NCI-H1436 treated with DMSO at 0.1 percent for 48 hours (cell line): ENCODE results near the gene LAMC3.

Experiments
- DNase-seq: peaks from one replicate; lab custom pipeline; 2025; lab: John Stamatoyannopoulos, UW

Gene LAMC3

DNA sequence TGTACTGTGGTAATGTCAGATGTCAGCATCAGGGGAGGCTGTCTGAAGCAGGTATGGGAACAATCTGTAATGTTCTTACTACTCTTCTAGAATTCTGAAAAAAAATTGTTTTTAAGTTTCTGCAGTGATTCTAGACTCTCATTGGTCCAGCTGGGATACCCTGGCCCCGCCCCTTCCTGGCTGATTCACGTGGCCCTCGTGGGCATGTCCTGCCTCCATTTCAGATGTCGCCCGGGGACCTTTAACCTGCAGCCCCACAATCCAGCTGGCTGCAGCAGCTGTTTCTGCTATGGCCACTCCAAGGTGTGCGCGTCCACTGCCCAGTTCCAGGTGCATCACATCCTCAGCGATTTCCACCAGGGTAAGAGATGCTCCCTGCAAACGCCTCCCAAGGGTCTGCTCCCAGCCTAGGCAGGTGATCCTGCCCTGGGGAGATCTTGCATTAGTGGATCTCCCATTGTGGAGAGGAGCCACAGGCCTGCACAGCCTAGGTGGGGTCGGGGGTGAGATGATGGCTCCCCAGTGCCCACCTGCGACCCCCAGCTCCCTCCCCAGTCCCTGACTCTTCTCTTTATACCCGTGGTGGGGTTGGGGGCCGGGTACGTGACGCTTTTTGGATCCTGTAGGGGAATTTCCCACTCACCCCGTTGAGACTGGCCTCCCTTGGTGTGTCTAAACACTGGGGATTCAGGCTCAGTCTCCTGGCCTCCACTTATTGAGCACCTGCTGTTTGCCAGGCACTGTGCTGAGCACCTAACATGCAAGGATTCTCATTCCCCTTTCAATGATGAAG, 36.5 kb downstream of the LAMC3 start:
- no peak for DNase-seq

DNA sequence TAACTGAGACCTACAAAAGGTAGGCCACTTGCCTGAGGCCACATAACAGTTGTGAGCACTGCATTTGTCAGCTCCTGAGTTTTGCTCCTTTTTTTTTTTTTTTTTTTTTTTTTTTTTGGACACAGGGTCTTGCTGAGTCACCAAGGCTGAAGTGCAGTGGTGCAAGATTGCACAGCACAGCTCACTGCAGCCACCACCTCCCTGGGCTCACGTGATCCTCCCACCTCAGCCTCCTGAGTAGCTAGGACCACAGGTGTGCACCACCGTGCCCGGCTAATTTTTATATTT, 37.1 kb downstream of the LAMC3 start:
- no peak for DNase-seq

DNA sequence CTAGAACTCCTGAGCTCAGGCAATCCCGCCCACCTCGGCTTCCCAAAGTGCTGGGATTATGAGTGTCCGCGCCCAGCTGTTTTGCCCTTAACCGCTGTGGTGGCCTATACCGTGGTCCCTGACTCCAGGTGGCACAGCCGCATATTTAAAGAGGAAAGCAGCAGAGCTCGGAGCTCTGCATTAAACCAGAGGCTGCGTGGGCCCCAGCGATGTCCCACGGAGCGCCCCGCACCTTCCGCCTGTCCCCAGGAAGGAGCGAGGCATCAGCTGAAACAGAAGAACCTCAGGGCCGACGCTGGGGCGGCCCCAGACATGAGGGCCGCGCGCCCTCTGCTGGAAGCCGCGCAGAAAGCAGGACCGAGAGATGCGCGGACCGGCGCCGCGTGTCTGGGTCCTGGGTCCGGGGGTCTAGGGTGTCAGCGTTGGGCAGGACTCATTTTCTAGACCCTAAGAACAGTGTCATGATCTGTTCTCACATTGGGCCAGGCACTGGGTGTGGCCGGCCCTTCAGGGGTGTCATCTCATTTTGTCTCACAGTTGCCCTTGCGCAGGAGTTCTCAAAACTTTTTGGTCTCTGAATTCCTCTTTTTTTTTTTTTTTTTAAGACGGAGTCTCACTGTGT, 37.7 kb downstream of the LAMC3 start:
- DNase-seq = no peak

DNA sequence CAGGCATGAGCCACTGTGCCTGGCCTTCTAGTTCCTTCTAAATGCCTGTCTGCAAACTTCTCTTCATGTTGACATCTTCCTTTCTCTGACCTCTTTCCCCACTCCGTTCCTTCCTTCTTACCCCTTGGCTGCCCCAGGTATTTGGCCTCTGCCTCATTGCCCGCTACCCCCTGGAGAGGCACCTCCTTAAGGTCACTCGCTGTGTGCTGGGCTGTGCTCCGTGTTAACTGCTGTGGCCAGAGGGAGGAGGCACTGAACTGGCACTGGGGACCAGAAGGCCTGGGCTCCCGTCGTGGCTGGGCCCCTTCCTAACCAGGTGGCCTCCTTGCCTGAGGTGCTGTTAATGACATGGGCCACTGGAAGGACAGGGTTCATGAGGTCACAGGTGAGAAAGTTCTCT, 39.4 kb downstream of the LAMC3 start:
- DNase-seq = no peak

DNA sequence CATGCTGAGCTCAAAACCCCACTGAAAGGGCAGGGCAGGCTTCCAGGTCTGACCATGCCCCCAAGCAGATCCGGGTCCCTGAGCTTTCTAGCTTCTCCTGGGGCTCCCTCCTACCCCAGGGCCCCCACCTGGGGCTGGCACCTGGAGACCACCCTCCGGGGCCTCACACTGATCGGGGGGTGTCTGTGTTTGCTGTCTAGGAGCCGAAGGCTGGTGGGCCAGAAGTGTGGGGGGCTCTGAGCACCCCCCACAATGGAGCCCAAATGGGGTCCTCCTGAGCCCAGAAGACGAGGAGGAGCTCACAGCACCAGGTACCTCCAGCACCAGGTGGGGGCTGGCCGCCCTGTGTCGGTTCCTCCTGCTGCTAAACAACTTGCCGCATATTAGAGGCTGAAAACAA, 39.8 kb downstream of the LAMC3 start:
- DNase-seq = no peak

- DNase-seq = no peak
Measured at GRCh38 chr9:131049829-131050715, 41.1 kb downstream of the LAMC3 start.

DNA sequence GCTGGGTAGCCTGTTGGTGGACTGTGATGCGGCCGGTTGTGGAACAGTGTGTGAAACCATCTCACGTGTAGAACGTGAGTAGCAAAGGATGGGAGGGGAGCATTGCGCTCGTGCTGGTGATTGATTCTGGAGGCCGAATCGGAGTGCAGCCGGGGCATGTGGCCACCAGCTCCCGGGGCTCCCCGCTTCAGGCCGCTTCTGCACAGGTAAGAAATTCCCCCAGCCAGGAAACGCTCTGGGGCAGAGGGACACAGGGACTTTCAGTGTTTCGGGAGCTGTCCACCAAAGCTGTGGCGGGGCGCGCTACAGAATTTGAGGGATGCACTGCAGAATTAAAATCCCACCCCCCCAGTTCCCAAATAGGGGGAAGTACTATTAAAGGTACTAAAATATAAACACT, 41.9 kb downstream of the LAMC3 start:
- no peak for DNase-seq

GRCh38 chr9:131051592-131052517, 42.9 kb downstream of the LAMC3 start:
- DNase-seq = no peak

DNA sequence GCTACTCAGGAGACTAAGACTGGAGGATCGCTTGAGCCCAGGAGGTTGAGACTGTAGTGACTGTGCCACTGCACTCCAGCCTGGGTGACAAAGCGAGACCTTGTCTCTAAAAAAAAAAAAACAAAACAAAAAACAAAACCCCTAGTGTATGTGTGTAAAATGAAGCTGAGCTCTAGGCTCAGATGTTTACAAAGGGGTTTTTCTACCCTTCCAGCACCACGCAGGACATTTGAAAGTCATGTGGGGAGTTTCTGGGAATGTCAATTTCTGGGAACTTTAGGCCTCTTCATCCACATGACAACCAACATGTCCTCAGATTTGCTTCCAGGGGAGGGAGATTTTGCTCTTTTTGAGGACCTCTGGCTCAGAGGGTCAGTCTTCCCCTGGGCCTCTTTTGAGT, 44.9 kb downstream of the LAMC3 start:
- no peak for DNase-seq

GRCh38 chr9:131056781-131057506, 48.0 kb downstream of the LAMC3 start:
- DNase-seq = no peak

DNA sequence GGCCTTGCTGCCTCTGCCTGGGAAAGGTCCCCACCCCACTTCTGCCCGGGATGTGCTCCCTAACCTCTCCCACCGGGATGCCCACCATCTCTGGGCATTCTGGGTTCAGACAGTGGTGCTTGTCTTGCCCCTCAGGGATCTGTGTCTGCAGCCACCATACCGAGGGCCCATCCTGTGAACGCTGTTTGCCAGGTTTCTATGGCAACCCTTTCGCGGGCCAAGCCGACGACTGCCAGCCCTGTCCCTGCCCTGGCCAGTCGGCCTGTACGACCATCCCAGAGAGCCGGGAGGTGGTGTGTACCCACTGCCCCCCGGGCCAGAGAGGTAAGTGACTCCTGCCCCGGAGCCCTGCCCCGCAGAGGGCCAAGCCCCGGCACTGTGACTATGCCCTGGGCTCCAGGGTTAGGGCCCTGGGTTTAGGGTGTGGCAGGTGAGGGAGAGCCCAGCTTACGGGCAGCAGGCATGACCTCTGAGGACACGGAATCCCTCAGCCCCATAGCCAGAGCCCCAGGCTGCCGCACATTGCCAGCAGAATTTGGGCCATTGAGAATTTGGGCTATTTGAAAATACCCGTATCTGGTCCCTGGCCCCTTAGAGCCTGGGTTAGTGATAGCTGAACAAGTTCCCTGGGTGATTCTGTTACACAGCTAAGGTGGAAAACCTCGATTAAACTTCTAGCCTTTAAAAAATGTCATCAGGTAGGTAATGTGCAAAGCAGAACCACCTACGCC, 52.1 kb downstream of the LAMC3 start:
- DNase-seq = no peak

GRCh38 chr9:131062969-131063368, 54.0 kb downstream of the LAMC3 start:
- no peak for DNase-seq

DNA sequence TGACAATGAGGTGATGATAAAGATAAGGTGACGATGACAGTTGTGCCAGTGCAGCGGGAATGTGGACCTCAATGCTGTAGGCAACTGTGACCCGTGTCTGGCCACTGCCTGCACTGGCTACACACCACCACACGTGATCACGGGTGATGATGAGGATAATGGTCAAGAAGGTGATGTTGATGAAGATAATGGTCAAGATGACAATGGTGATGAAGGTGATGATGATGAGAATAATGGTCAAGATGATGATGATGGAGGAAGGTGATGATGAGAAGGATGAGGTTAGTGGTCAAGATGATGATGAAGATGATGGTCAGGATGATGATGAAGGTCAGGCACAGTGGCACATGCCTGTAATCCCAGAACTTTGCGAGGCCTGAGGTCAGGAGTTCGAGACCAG, 56.6 kb downstream of the LAMC3 start:
- DNase-seq = no peak

DNA sequence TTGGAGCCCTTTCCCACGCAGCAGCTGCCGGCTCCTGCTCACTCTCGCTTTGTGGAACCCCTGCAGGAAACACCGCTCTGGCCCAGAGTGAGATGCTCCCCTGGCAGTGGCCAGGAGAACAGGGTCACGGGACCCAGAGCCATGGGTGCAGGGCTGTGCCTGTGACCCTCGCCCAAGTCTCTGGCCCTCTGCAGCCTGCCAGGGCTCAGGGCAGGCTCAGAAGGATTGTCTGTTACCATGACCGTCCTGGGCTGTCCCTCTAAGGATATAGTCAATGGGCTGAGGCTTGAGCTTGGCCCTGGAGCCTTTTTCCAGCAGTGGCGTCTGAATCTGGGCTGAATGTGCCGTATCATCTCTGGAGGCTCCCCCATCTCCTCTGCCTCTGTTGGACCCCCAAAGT, 58.7 kb downstream of the LAMC3 start:
- no peak for DNase-seq

DNA sequence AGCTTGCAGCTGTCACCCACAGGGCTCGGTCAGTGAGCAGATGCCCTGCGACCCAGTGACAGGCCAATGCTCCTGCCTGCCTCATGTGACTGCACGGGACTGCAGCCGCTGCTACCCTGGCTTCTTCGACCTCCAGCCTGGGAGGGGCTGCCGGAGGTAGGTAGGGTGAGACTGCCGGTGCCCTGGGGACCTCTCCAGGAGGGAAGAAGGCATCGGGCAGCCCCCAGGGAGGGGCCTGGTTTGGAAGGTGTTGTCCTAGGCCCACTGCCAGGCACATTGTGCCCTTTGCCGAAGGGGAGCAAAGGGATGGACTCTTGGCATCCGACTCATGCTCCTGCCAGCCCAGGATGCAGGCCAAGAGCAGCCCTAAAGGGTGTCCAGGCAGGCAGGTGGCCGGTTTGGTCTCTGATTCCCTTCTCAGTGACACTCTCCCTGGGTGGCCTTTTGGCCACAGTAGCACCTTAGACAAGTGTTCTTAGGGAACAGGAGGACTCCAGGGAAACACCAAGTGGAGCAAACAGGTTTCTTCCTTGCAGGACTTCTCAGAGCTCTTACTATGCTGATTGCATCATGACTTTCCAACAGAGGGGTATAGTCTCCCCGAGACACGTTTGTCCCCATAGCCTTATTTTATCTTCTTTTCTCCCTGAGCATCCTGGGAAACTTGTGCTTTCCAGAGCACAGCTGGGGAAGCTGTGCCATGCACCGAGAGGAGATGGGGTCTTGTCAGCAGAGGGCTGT, 59.3 kb downstream of the LAMC3 start:
- DNase-seq = no peak

- no peak for DNase-seq
Measured at GRCh38 chr9:131069699-131070098, 60.7 kb downstream of the LAMC3 start.

GRCh38 chr9:131072107-131072870, 63.3 kb downstream of the LAMC3 start:
- no peak for DNase-seq

GRCh38 chr9:131072871-131073237, 63.9 kb downstream of the LAMC3 start:
- no peak for DNase-seq
